HG03432 (cell line): ENCODE data around the gene TKT.

Experiments
- ATAC-seq: cut with Tn5 transposase; IDR thresholded peaks from one replicate; pipeline ENCODE4 v1.9.1; 2021; ENCODE audit warnings: mild to moderate bottlenecking, moderate library complexity; ENCODE audit not compliant: unreplicated experiment

Gene TKT

DNA sequence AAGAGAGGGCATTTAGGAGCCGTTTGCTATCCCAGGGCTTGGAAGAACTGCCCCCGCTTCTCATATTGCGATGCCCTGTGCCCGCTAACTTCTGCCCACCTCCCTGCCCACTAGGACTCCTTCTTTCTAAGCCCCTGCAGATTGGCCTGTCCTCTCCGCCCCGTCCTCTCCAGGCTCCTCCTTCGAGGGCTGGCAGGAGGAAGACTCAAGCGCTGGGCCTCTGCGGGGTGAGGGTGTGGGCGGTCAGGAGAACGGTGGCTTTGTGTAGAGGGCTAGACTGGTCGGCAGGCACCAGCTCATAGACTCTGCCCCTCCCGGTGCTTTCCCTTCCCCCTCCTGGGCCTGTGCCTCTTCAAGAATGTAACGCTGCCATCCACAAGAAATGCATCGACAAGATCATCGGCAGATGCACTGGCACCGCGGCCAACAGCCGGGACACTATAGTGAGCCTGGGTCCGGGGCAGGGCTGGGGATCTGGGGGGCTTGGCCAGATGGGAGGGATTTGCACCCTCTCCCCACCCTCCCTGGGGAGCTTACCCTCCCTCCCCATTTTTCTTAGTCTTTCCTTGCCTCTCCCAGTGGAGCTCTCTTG, 73.0 kb downstream of the TKT start:
- ATAC-seq, result no peak

DNA sequence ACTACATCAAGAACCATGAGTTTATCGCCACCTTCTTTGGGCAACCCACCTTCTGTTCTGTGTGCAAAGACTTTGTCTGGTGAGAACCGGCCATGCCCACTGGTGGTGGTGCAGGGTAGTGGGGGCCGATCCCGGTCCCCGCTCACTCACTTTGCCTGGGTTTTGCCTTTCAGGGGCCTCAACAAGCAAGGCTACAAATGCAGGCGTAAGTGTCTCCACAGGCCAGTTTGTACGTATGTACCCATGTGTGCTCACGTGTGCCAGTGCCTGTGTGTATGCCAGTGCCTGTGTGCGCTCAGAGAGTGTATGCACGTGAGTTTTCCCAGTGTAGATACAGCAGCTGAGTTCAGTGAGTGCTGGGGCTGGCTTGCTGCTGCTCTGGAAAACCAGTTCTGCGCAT, 74.3 kb downstream of the TKT start:
- ATAC-seq, result no peak

DNA sequence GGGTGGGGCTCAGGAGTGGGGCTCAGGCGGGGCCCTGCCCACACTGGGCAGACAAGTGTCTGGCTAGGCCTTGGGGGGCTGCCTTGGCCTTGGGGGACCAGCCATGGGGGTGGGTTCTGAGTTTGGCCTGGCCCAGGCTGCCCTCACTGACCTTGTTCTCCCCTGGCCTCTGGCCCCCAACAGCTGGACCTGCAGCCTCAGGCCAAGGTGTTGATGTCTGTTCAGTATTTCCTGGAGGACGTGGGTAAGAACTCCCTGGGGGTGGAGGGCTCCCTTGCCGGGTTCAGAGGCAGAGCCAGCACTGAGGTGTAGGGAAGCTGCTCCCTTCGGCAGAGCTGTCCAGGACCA, 74.8 kb downstream of the TKT start:
- ATAC-seq, result peak; percentile 27

DNA sequence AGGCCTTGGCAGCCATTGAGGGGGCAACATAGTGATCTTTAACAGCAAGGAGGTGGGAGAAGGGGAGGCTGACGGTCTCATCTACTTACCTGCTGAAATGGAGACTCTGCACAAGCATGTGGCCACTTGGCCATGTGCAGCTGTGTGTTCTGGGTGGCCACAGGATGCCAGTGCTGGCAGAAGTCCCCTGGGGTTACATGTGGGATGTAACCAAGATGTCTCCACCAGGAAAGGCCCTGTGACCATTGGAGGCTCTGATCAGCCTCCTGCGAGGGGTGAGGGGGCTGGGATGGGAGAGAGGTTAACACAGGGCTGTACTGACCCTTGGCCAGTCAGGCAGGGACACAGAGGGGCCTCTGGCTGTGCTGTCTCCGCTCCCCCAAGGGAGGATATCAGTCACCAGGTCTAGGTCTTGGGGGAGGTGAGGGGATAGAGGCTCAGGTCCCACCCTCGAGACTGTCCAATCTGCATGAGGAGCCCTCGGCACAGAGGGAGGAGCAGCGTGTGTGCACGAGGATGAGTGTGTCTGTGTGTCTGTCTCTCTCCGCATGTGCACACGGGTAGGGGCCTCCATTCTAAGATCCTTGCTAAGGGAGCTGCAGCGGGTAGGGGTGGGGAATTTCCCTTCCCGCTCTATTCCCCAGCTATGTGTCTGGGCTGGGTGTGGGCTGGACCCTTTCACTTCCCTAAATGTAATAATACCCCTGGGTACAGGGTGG, 75.4 kb downstream of the TKT start:
- ATAC-seq, result peak; percentile 92

DNA sequence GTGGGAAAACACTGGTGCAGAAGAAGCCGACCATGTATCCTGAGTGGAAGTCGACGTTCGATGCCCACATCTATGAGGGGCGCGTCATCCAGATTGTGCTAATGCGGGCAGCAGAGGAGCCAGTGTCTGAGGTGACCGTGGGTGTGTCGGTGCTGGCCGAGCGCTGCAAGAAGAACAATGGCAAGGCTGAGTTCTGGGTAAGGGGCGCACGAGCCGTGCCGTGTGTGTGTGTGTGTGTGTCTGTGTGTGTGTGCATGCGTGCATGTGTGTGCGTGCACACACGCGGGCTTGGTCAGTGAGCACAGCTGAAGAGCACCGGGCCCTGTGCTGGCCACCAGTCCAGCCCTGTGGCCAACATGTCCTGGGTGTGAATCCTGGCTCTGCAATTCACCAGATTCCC, 76.2 kb downstream of the TKT start:
- ATAC-seq, result no peak

DNA sequence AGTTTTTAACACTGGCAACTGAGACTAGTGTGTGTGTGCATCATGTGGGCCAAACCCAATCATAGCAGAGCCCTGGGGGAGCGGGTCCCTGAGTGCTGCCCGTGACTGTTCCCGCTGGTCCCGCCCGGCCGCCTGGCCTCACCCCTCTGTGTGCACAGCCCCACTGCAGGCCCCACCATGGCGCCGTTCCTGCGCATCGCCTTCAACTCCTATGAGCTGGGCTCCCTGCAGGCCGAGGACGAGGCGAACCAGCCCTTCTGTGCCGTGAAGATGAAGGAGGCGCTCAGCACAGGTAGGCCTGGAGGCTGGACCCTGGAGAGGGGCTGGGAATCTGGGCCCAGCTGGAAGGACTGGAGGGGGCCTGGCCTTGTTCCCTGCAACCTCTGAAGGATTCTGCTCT, 77.6 kb downstream of the TKT start:
- no peak for ATAC-seq

DNA sequence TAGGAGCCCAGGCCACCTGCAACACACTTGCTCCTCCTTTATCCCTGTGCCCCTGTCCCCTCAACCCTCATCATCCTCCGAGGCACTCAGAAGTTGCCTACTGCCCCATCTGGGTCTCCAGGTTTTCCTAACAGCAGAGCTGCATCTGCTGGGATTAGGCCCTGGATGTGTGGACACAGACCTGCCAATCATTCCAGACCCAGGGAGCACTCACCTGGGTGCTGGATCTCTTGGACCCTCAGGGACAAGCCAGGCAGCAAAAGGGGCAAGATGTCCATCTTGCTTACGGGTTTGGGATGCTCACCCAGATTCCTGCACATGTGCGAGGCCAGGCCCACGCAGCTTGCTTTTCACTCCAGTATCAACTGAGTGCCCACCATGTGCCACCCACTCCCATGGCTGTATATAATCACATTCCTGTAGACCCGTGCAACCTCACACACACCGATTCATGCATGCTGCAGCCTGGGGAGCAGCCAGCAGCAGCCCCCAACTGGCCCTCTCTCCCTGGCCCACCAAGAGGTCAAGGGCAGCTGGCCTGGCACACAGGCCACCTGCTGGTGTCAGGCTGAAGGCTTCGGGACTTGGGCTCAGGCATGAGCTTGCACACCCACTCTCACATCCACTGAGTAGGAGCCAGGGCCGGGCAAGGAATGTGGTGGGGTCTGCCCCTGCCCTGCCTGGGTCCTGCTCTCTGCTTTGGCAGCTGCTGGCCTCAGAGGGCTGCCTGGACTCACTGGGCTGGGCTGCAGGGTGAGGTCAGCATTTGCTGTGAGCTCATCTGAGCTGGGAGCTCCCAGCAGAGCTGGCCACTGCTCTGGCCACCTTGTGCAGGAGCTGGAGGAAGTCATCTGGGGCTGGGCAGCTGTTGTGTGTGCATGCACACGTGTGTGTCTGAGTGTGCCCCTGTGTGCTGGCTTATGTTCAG, 79.9 kb downstream of the TKT start:
- ATAC-seq, result no peak
